CD14-positive monocyte (primary cell): ENCODE measurements around the gene PLAU. TPM values are rescaled to one million over a fixed set of nuclear protein-coding genes. Genes with fewer than 3 reads are reported as not detected.

Experiments used
- DNase-seq, 3 donors: peaks; one replicate each; pipeline ENCODE4 v3.0.0-alpha.2; 2011 to 2022
- H2AFZ ChIP-seq: 2 replicates; pipeline ENCODE4 v1.6.0; 2012; ENCODE audit warnings: mild to moderate bottlenecking, low read depth, low read length, inconsistent platforms; ENCODE audit not compliant: insufficient read depth, poor library complexity, severe bottlenecking
- H3K27ac ChIP-seq, 2 donors: 1 replicate in 1 of 2; 2 replicates in 1 of 2; pipeline ENCODE4 v1.5.1; 2012 to 2013; ENCODE audit warnings: low read length in 2 of 2, control low read depth in 1 of 2, inconsistent platforms in 1 of 2, low read depth in 1 of 2, mild to moderate bottlenecking in 1 of 2
- H3K27me3 ChIP-seq, 2 donors: one replicate each; pipeline versions ENCODE4 v1.6.0 to v1.6.1; 2011 to 2013; ENCODE audit warnings: low read length in 2 of 2; ENCODE audit not compliant: control insufficient read depth in 2 of 2, insufficient read depth in 2 of 2
- H3K36me3 ChIP-seq, 2 donors: replicated peaks in 1 of 2; 1 replicate in 1 of 2; 2 replicates in 1 of 2; pipeline versions ENCODE4 v1.5.1 to v1.6.1; 2012 to 2013; ENCODE audit warnings: low read length in 2 of 2, control low read depth in 1 of 2, inconsistent platforms in 1 of 2, mild to moderate bottlenecking in 1 of 2; ENCODE audit not compliant: insufficient read depth in 2 of 2, control insufficient read depth in 1 of 2
- H3K4me1 ChIP-seq, 2 donors: 1 replicate in 1 of 2; 2 replicates in 1 of 2; pipeline versions ENCODE4 v1.5.1 to v1.6.1; 2012 to 2013; ENCODE audit warnings: low read length in 2 of 2, control low read depth in 1 of 2, inconsistent platforms in 1 of 2, mild to moderate bottlenecking in 1 of 2, moderate library complexity in 1 of 2; ENCODE audit not compliant: insufficient read depth in 2 of 2, control insufficient read depth in 1 of 2
- H3K4me2 ChIP-seq: replicated peaks from 2 replicates; pipeline ENCODE3; 2012; ENCODE audit warnings: low read length, moderate library complexity, mild to moderate bottlenecking; ENCODE audit not compliant: poor library complexity, severe bottlenecking; ENCODE audit errors: extremely low read depth
- H3K4me3 ChIP-seq, 3 experiments: fragments of 200-600 bp in 1 of 3; sonication (generic) in 1 of 3; replicated peaks in 1 of 3; 1 replicate in 2 of 3; 2 replicates in 1 of 3; pipeline ENCODE4 v1.5.1; 2011 to 2013; ENCODE audit warnings: low read length in 3 of 3, mild to moderate bottlenecking in 3 of 3, control low read depth in 2 of 3, low read depth in 2 of 3, inconsistent platforms in 1 of 3, moderate library complexity in 1 of 3
- H3K79me2 ChIP-seq: 2 replicates; pipeline ENCODE4 v1.6.0; 2012; ENCODE audit warnings: mild to moderate bottlenecking, control low read depth, inconsistent platforms, low read length, moderate library complexity; ENCODE audit not compliant: insufficient read depth
- H3K9ac ChIP-seq: 2 replicates; pipeline ENCODE4 v1.6.0; 2017; ENCODE audit warnings: low read length, mild to moderate bottlenecking; ENCODE audit not compliant: insufficient read depth, poor library complexity, severe bottlenecking
- H3K9me3 ChIP-seq, 2 donors: replicated peaks in 1 of 2; 1 replicate in 1 of 2; 2 replicates in 1 of 2; pipeline versions ENCODE4 v1.5.1 to v1.6.1; 2012 to 2013; ENCODE audit warnings: low read length in 2 of 2, control low read depth in 1 of 2; ENCODE audit not compliant: control insufficient read depth in 1 of 2, insufficient read depth in 1 of 2
- H4K20me1 ChIP-seq: 2 replicates; pipeline ENCODE4 v1.6.0; 2012; ENCODE audit warnings: mild to moderate bottlenecking, low read length, control low read depth, moderate library complexity; ENCODE audit not compliant: insufficient read depth
- H3K27ac Mint-ChIP-seq, 7 donors: one replicate each; pipeline ENCODE4 v1.8.0; 2020; ENCODE audit warnings: mild to moderate bottlenecking in 7 of 7, mixed read lengths in 7 of 7, moderate library complexity in 6 of 7, inconsistent platforms in 2 of 7
- H3K27me3 Mint-ChIP-seq, 3 donors: one replicate each; pipeline ENCODE4 v1.8.0; 2021 to 2022; ENCODE audit warnings: low read depth in 3 of 3, mild to moderate bottlenecking in 3 of 3, mixed read lengths in 3 of 3, moderate library complexity in 3 of 3, inconsistent platforms in 1 of 3
- H3K36me3 Mint-ChIP-seq, 2 donors: one replicate each; pipeline ENCODE4 v1.8.0; 2020; ENCODE audit warnings: mixed read lengths in 2 of 2, inconsistent platforms in 1 of 2, mild to moderate bottlenecking in 1 of 2
- H3K4me1 Mint-ChIP-seq: one replicate; pipeline ENCODE4 v1.8.0; 2020; ENCODE audit warnings: mild to moderate bottlenecking, mixed read lengths
- H3K4me3 Mint-ChIP-seq, 2 donors: one replicate each; pipeline ENCODE4 v1.8.0; 2020; ENCODE audit warnings: mild to moderate bottlenecking in 2 of 2, mixed read lengths in 2 of 2, moderate library complexity in 1 of 2
- H3K9me3 Mint-ChIP-seq, 7 donors: one replicate each; pipeline ENCODE4 v1.8.0; 2020 to 2022; ENCODE audit warnings: mixed read lengths in 7 of 7, mild to moderate bottlenecking in 6 of 7, moderate library complexity in 6 of 7, inconsistent platforms in 2 of 7
- WGBS: methylation state at CpG from one replicate; pipeline ENCODE4 v1.1.5; 2013; ENCODE audit warnings: missing lambda C conversion rate; ENCODE audit not compliant: insufficient coverage; 5-methylcytosine and 5-hydroxymethylcytosine counted together
- intact Hi-C, 2 donors: fragments of 100-400 bp; cut with micrococcal nuclease; formaldehyde crosslinking; loops; one replicate each; pipeline versions ENCODE4 v1.15.0 to v1.15.1; 2023
- polyA plus RNA-seq, 3 donors: library from polyadenylated mRNA; depleted of rRNA in 1 of 3; unstranded in 2 of 3; stranded (reverse) in 1 of 3; fragments of 300-500 nt in 2 of 3; fragments of >200 nt in 1 of 3; fragmentation: Illumina TruSeq in 2 of 3; gene quantifications; 1 replicate in 2 of 3; 2 replicates in 1 of 3; pipeline ENCODE4 v1.2.3, GENCODE V29; 2012 to 2021
- TF ChIP-seq, protein P1 (sequence below): fragments of 200-600 bp; IDR thresholded peaks from one replicate; pipeline ENCODE4 v1.8.0; 2022; ENCODE audit warnings: antibody characterized with exemption, mild to moderate bottlenecking

The PLAU gene
- polyA plus RNA-seq, 3 donors = 0.16 to 1.5 (median 0.43) TPM

DNA sequence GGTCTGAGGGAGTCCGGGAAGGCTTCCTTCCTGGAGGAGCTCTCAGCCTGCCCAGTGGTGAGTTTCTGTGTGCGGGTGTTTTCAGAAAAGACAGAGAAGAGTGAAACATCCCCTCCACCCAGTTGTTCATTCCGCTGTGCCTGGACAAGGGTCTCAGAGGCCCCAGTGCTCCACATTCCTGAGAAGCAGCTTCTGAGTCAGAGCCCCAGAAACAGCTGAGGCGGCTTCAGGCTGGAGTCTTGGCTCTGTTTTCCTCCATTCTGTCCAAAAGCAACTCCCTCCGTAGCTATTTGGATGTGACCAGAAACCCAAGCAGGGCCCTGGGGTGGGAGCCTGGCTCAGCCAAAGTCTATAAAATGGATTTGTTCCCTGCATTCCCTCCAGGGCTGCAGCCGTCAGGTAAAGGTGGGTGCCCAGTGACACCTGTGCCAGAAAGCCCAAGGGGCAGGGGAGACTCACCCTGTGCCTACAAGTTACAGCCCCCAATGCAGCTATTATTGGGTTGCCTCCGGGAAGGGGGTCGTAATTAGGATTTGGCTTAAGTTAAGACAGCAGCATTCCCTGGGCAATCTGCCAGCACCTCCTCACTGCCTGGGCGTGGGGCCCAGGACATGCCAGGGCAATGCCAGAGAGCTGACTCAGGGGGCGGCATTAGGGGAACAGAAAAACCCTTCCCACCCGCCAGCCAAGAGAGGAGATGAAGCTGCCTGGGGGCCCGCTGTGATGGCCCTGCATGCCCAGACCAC is 23.5 kb upstream of the PLAU start:
- H3K4me1 Mint-ChIP-seq = peaks cover 24% of the 10 kb centered on the region
- no peak overlapping the region for H3K4me3 ChIP-seq
- no peaks in the 10 kb centered on the region for H3K36me3 Mint-ChIP-seq
- no peak overlapping the region for H3K4me2 ChIP-seq
- no peak overlapping the region for H3K9ac ChIP-seq
- no peak overlapping the region for H2AFZ ChIP-seq
- no peaks in the 10 kb centered on the region for H4K20me1 ChIP-seq
- peak overlapping the region in 1 of 7 donors; percentile 60 for H3K27ac Mint-ChIP-seq
- intact Hi-C loops = loop anchor here (2.0 kb wide), 2 partner anchors 19 to 53 kb away; no protein-coding TSS in a partner anchor
- H3K9me3 ChIP-seq = no peaks in the 10 kb centered on the region
- WGBS = 68% methylated on average over 7 of the region's 12 CpGs
- H3K27me3 ChIP-seq = no peaks in the 10 kb centered on the region
- TF ChIP-seq, protein P1, sequence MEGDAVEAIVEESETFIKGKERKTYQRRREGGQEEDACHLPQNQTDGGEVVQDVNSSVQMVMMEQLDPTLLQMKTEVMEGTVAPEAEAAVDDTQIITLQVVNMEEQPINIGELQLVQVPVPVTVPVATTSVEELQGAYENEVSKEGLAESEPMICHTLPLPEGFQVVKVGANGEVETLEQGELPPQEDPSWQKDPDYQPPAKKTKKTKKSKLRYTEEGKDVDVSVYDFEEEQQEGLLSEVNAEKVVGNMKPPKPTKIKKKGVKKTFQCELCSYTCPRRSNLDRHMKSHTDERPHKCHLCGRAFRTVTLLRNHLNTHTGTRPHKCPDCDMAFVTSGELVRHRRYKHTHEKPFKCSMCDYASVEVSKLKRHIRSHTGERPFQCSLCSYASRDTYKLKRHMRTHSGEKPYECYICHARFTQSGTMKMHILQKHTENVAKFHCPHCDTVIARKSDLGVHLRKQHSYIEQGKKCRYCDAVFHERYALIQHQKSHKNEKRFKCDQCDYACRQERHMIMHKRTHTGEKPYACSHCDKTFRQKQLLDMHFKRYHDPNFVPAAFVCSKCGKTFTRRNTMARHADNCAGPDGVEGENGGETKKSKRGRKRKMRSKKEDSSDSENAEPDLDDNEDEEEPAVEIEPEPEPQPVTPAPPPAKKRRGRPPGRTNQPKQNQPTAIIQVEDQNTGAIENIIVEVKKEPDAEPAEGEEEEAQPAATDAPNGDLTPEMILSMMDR = no peak
- no peak overlapping the region for H3K27ac ChIP-seq
- no peaks in the 10 kb centered on the region for H3K36me3 ChIP-seq
- peaks cover 0 to 3% (median 0%) of the 10 kb centered on the region in 7 donors for H3K9me3 Mint-ChIP-seq
- H3K4me3 Mint-ChIP-seq = no peak overlapping the region
- H3K4me1 ChIP-seq = peaks cover 19 to 25% of the 10 kb centered on the region in 2 donors
- H3K79me2 ChIP-seq = no peaks in the 10 kb centered on the region
- H3K27me3 Mint-ChIP-seq = peaks cover 0 to 2% (median 2%) of the 10 kb centered on the region in 3 donors
- DNase-seq = peak in 1 of 3 donors; percentile 63

DNA sequence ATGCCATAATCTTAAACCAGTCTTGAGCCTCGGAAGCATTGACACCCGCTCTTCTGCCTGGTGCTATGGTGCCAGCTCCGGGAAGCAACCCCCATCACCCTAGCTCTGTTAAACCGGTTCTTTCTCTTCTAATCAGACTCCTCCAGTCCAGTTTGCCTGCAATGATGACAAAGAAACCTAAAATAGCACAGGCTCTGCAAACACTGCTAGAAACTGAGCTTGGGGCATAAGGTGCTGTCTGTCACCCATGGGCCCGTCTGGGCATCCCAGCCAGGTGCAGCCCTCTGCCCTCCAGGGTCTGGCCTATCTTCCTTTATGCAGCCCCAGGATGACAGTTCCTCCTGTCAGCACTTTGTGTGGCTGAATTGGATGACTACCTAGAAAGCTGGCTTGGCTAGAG is 22.4 kb upstream of the PLAU start:
- Histone ChIP-seq H3K9me3 (no peaks in the 10 kb centered on the region), H3K27me3 (no peaks in the 10 kb centered on the region), H3K27ac (peak overlapping the region; percentile 63 to 79), H3K79me2 (no peaks in the 10 kb centered on the region), H3K4me2 (no peak overlapping the region), H4K20me1 (no peaks in the 10 kb centered on the region), H2AFZ (peak overlapping the region; percentile 15), H3K36me3 (no peaks in the 10 kb centered on the region), H3K4me1 (peaks cover 19 to 25% of the 10 kb centered on the region in 2 donors), H3K9ac (no peak overlapping the region), H3K4me3 (no peak overlapping the region)
- H3K36me3 Mint-ChIP-seq = no peaks in the 10 kb centered on the region
- intact Hi-C loops = loop anchor here (2.0 kb wide), 2 partner anchors 18 to 52 kb away; no protein-coding TSS in a partner anchor
- TF ChIP-seq, protein P1 = no peak
- WGBS = 93% methylated on average over 5 of the region's 5 CpGs
- DNase-seq = no peak
- H3K4me3 Mint-ChIP-seq = peak overlapping the region in 1 of 2 donors; percentile 24
- H3K27ac Mint-ChIP-seq = peak overlapping the region; percentile 61 to 93 (median 82)
- H3K27me3 Mint-ChIP-seq = peaks cover 0 to 2% (median 2%) of the 10 kb centered on the region in 3 donors
- H3K4me1 Mint-ChIP-seq = peaks cover 25% of the 10 kb centered on the region
- H3K9me3 Mint-ChIP-seq = peaks cover 0 to 3% (median 0%) of the 10 kb centered on the region in 7 donors
